GM19467 (cell line): Measurements from ENCODE around the gene BDKRB2.

Source experiments
- ATAC-seq: cut with Tn5 transposase; IDR thresholded peaks from one replicate; pipeline ENCODE4 v1.9.1; 2021; ENCODE audit warnings: mild to moderate bottlenecking, moderate library complexity; ENCODE audit not compliant: unreplicated experiment

BDKRB2 gene

GRCh38 chr14:96204151-96205058, at the start of gene BDKRB2:
Gene BDKRB2 (plus strand): TSS chr14:96204839. CDS start chr14:96237108, 32,269 bp downstream.
- ATAC-seq: no peak

GRCh38 chr14:96154900-96155299, 49.7 kb upstream of the BDKRB2 start:
- no peak for ATAC-seq

GRCh38 chr14:96156804-96157760, 47.6 kb upstream of the BDKRB2 start:
- no peak for ATAC-seq

- ATAC-seq: no peak
These were observed 45.9 kb upstream of the BDKRB2 start for GRCh38 chr14:96158735-96159134.

- ATAC-seq: no peak
These were observed 44.3 kb upstream of the BDKRB2 start for GRCh38 chr14:96160076-96160912.

- no peak for ATAC-seq
These were observed 43.7 kb upstream of the BDKRB2 start for GRCh38 chr14:96160913-96161310.

- no peak for ATAC-seq
These were observed 43.0 kb upstream of the BDKRB2 start for GRCh38 chr14:96161636-96162035.

- no peak for ATAC-seq
These were observed 42.4 kb upstream of the BDKRB2 start for GRCh38 chr14:96162265-96162664.

- ATAC-seq: no peak
These were observed 41.9 kb upstream of the BDKRB2 start for GRCh38 chr14:96162741-96163140.

GRCh38 chr14:96164861-96165490, 39.7 kb upstream of the BDKRB2 start:
- no peak for ATAC-seq

GRCh38 chr14:96165493-96166436, 38.9 kb upstream of the BDKRB2 start:
- ATAC-seq: no peak

GRCh38 chr14:96166461-96167223, 38.0 kb upstream of the BDKRB2 start:
- no peak for ATAC-seq

- ATAC-seq: no peak
These were observed 37.2 kb upstream of the BDKRB2 start for GRCh38 chr14:96167224-96168148.

- no peak for ATAC-seq
These were observed 36.1 kb upstream of the BDKRB2 start for GRCh38 chr14:96168581-96168980.

- ATAC-seq: no peak
These were observed 33.6 kb upstream of the BDKRB2 start for GRCh38 chr14:96170961-96171592.

GRCh38 chr14:96173636-96174475, 30.8 kb upstream of the BDKRB2 start:
- ATAC-seq: no peak
